Inflammatory macrophage (primary cell): ENCODE measurements around the gene EEPD1.

Source experiments
- DNase-seq, 2 donors: peaks; one replicate each; pipeline ENCODE4 v3.0.0-alpha.2; 2020 to 2022

The EEPD1 gene

DNA sequence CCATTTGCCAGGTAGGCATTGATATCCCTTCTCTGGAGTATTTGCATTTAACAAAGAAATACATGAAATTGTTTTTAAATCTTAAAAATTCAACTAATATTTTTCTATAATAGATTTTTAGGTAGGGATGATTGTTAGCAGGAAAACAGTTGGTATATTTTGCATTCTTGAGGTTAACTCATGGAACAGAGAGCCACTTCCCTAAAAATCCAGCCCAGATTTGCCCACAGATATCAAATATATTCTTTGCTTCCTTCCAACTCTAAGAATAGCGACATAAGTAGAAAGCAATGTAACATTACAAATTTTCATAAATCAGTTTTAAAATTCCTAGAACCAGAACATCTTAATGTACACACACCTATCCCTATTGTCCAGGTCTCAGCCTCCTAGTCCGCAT is 191.6 kb downstream of the EEPD1 start:
- DNase-seq, result no peak

DNA sequence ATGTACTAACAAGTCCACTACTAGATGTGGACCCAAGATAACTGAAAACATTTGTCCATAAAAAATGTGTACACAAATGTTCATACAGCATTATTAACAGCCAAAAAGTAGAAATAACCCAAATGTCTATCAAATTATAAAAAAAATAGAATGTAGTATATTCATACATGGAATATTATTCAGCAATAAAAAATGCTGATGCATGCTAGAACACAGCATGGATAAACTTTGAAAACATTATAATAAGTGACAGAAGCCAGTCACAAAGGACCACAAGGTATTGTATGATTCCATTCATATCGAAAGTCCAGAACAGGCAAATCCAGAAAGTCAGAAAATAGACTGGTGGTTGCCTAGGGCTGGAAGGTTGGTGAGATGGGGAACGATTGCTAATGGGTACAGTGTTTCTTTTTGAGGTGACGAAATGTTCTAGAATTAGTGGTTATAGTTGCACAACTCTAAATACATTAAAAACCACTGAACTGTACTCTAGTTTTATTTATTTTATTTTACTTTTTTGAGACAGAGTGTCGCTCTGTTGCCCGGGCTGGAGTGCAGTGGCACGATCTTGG is 193.3 kb downstream of the EEPD1 start:
- peak in 1 of 2 donors; percentile 11 for DNase-seq

DNA sequence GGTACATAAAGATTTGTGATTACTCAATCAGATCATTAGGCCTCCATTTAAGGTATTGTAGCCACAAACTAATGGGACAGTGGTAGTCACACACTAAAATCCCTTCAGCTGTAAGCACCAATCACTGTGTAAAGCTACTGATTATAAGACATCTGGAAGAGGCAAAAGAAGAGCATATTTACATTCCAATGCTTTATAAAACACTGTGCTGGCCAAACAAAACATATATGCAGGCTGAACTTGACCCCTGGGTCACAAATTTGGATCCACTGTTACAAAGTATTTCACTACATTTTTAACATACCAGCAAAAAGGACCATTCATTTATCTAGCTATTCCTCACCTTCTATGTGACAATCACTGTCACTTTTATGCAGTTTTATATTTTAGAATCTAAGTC is 195.2 kb downstream of the EEPD1 start:
- no peak for DNase-seq

DNA sequence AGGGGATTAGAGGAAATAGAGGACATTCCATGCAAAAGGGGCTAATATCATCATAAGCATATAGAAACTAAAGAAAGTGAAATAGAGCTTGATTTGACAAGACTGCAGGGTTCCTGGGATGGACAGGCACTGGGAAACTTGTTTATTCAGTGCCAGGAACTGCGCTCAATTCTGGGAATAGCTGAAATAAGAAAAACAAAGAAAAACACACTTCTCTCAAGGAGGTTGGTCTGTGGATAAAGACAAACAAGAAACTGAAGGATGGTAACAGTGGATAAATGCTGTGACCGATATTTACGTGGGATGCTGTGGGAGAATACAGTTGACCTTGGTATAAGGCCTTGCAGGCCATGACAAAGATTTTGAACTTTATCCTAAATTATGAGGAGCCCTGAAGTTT is 195.7 kb downstream of the EEPD1 start:
- DNase-seq, result no peak

DNA sequence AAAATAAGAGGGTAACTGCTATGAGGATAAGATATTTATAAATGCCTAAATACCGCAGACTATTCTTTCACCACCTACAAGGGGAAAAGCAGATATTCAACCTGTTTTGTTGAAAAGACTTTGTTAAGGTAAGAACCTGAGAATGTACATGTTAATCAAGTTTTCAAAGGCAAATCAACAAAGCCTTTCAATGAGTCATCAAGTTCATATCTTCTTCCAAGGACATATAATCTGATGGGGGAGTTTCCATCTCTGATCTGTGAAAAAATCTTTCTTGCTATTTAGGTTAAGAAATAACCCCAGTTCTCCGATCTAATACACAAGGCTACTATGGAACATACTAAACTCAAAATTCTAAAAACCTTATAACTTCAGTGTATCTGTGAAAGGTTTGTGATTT is 196.6 kb downstream of the EEPD1 start:
- no peak for DNase-seq
